ENCODE results near the gene CBFA2T3.

Gene CBFA2T3

GRCh38 chr16:88871730-88872416, 105.1 kb downstream of the CBFA2T3 start:
- TF ChIP-seq CTCF (IDR thresholded peaks at IDR 0.05; ENCODE audit: low read depth, low read length, missing control alignments) = no peak
- in situ Hi-C loops (cut with HindIII; ENCODE audit: low sequenced_read_pairs) = loop anchor here (25.0 kb wide), 1 partner anchor 110 kb away; no protein-coding TSS in a partner anchor
- no peak overlapping the region for H3K4me3 ChIP-seq (ENCODE audit: low read depth, low read length)
- DNase-seq (ENCODE audit: low read depth) = no peak

DNA sequence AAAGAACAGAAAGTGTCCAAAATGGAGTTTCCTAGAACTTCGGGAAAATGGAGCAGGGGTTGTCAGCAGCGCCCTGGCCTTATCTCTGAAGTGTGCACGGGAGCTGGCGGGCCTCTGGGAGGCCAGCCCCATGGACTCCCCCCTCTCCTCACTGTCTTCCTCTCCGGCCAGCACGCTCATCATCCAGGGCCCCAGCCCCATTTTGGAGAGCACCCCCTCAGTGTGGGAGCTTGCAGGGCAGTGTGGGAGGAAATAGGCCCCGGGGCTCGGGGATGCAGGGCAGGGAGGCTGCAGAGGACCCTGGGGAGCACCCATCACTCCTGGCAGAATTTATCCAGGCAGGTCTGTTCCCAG, 105.7 kb downstream of the CBFA2T3 start:
- H3K4me3 ChIP-seq (ENCODE audit: low read depth, low read length) = no peak overlapping the region
- in situ Hi-C loops (cut with HindIII; ENCODE audit: low sequenced_read_pairs) = loop anchor here (25.0 kb wide), 1 partner anchor 109 kb away; no protein-coding TSS in a partner anchor
- TF ChIP-seq CTCF (IDR thresholded peaks at IDR 0.05; ENCODE audit: low read depth, low read length, missing control alignments) = no peak
- no peak for DNase-seq (ENCODE audit: low read depth)

DNA sequence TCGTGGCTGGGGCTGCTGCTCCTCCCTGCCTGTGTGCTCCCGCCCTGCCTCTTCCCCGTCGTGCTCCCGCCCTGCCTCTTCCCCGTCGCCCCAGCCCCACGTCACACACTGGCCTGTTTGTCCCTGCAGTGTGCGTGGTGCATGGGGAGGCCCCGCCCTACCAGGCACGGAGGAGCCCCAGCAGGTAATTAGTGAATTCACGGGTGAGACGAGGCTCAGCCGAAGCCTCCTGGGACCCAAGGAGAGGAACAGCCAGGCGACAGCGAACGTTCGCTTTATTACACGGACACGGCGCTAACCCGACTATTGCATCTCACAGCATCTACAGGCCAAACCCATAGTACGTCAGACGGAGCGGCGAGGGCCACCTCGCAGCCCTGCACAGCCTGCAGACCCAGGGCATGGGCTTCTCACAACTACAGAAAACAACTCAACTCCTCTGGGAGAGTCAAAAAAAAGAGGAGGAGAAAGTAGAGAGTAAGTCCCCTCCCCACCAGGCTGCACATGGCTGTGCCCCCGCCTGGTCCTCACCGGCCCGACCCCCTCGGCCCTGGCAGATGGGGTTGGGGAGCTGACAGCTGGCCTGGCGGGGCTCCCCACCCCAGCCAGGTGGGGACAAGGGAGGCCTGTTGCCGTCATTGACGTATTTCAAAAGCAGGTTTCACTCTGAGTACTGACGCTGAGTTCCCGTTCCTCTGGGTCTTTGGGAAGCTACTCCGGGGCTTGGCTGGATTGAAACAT, 106.2 kb downstream of the CBFA2T3 start:
- TF ChIP-seq CTCF (IDR thresholded peaks at IDR 0.05; ENCODE audit: low read depth, low read length, missing control alignments) = no peak
- in situ Hi-C loops (cut with HindIII; ENCODE audit: low sequenced_read_pairs) = loop anchor here (25.0 kb wide), 1 partner anchor 108 kb away; no protein-coding TSS in a partner anchor

DNA sequence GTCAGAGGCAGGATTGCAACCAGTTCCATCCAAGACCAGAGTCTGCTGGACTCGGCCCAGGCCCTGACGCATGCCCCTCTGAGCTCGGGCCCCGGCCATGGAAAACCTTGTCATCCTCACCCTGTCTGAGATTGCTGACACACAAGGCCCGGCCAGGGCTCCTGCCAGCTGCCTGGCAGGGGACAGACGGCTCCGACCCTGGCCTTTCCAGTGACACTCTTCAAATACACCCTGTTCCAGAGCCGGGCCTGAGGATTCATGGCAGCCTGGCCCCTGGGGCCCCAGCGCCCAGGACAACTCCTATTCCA, 107.4 kb downstream of the CBFA2T3 start:
- DNase-seq (ENCODE audit: low read depth) = no peak
- in situ Hi-C loops (cut with HindIII; ENCODE audit: low sequenced_read_pairs) = loop anchor here (25.0 kb wide), 1 partner anchor 107 kb away; no protein-coding TSS in a partner anchor
- TF ChIP-seq CTCF (IDR thresholded peaks at IDR 0.05; ENCODE audit: low read depth, low read length, missing control alignments) = no peak
- H3K4me3 ChIP-seq (ENCODE audit: low read depth, low read length) = no peak overlapping the region

More for the DNA sequence above, 106.2 kb downstream of the CBFA2T3 start:
- H3K4me3 ChIP-seq (ENCODE audit: low read depth, low read length) = no peak overlapping the region
- no peak for DNase-seq (ENCODE audit: low read depth)

- in situ Hi-C loops (cut with HindIII; ENCODE audit: low sequenced_read_pairs) = loop anchor here (25.0 kb wide), 1 partner anchor 107 kb away; no protein-coding TSS in a partner anchor
- H3K4me3 ChIP-seq (ENCODE audit: low read depth, low read length) = no peak overlapping the region
Measured at GRCh38 chr16:88868974-88869672, 107.9 kb downstream of the CBFA2T3 start.

More at GRCh38 chr16:88868974-88869672, 107.9 kb downstream of the CBFA2T3 start:
- TF ChIP-seq CTCF (IDR thresholded peaks at IDR 0.05; ENCODE audit: low read depth, low read length, missing control alignments) = no peak
- no peak for DNase-seq (ENCODE audit: low read depth)
